Measurements from ENCODE around the gene AMPD1.
A peak's percentile ranks its signal among the peaks of the same experiment; 100 is the strongest.

AMPD1 gene

DNA sequence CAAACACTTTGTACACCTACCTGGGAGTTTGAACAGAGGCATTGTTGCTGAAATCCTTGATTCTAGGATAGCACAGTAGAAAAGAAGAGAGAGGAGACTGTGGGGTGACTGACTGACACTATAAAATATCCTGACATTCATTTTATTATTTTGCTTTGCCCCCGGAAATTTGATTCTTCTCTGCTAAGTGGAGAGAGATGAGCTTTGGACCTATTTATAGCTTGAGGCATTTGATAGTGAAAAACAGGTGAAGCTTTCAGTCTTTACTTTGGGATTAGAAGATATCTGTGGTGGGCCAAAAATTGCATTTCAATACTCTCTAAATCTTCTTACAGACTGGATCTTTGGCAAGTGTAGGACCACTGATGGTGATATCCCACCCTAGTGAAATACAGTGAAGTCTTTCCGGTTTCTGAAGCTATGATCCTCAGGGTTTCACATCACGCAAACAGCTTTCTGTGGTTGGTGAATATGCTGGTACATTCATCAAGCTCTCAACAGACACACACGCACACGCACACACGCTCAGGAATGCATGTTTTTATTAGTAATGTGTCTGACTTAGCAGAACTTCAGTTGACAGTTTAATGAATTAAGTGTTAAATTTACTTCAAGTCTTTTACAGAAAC, at the start of gene AMPD1:
Gene AMPD1 (minus strand): TSS at position 117 of the 629 bp plus-strand sequence. CDS start 75 bp downstream, at position 42.
- DNase-seq (ENCODE audit: low read depth in 2 of 2): no peak

DNA sequence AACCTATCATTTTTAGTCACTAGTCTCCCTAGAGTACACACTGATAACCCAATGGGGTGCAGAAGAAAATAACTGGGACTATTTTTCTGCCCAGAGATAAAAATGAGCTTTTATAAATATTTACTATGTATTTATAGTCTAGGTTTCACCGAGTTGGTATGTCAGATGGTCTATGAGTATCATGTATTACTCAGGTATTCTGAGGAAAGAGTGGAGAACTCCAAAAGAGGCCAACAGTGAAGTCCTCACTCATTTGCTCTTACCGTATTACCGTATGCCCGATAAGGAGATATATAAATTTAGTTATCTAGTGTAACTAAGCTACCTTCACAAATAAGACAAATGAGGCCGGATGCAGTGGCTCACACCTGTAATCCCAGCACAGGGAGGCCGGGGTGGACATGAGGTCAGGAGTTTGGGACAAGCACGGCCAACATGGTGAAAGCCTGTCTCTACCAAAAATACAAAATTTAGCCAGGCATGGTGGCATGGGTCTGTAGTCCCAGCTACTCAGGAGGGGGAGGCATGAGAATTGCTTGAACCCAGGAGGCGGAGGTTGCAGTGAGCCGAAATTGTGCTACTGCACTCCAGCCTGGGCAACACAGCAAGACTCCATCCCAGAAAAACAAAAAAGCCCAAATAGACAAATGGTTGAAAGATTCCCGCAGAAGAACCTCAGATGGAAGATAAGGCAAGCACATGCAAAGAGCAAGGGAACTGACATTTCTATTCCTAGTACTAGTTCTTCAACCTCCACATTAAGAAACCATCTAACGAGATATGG, 46.8 kb upstream of the AMPD1 start:
- DNase-seq (ENCODE audit: low read depth in 2 of 2): no peak

GRCh38 chr1:114740331-114740730, 45.0 kb upstream of the AMPD1 start:
- no peak for DNase-seq (ENCODE audit: low read depth in 2 of 2)

DNA sequence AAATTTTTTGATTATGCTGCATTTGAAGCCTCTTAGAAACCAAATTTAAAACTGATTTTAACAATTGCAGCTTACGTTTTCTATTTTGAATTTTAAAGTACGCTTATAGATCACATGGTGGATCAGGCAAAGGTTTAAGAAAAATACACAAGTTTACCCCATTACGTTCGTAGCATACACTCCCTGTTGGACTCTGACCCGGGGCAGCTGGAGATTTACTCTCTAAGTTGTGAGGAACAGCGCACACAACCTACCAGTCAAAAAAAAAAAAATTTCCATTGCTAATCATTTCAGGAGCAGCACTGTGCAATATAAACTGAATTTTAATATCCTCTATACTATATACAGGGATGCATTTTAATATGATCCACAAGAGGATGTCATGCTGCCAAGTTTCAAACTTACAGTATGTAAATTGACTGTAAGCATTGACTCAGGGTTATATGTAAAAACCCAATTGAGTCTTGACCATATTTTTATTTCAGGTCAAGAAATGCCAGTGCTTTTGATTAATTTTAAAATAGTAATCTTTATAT, 42.0 kb upstream of the AMPD1 start:
- DNase-seq (ENCODE audit: low read depth in 2 of 2): no peak

DNA sequence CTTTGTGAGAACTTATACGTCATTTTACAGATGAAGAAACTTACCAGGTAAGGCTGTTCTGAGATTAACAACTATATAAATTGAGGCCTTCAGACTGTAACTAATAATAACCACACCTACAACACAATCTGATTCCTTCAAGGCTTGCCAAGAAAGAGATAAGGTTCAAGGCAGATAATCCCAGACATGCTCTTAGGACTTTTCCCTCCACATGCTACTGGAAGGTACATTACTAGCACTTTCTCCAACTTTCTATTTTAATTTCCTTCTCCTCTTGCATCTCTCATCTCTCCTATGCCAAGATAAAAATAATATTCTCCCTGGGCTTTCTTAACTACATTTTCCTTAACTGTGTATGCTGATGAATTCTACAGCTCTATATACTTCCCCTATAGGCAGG, 40.1 kb upstream of the AMPD1 start:
- DNase-seq (ENCODE audit: low read depth in 2 of 2): no peak

DNA sequence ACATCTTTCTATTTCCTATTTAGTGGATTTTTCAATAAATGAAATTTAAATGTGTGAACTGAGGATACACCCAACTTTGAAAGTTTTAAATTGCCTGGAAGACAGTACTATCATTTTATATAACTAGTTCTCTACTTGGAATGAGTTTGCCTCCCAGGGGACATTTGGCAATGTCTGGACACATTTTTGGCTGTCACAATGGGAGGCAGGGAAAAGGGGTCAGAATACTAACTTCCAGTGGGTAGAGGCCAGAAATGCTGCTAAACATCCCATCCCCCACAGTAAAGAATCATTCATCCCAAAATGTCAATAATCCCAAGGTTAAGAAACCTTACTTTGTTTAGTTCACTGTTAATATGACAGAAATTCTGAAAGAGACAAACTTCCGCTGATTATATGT, 34.4 kb upstream of the AMPD1 start:
- no peak for DNase-seq (ENCODE audit: low read depth in 2 of 2)

DNA sequence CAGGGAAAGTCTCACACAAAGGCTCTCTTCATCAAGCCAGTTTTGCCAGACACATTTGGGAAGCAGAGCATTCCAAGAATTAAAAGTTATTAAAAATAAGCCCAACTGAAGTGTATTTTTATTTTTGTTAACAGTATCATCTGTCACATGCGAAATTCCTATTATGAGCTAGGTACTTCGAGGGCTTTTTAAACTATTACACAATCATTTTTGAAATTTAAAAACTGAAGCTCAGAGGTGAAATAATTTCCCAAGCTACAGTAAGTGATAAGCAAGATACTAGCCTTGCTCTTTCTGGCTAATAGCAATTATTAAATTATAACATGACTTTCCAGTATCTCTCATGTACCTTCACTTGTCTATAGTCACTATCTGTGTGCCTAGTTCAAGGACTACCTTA, 33.2 kb upstream of the AMPD1 start:
- no peak for DNase-seq (ENCODE audit: low read depth in 2 of 2)

DNA sequence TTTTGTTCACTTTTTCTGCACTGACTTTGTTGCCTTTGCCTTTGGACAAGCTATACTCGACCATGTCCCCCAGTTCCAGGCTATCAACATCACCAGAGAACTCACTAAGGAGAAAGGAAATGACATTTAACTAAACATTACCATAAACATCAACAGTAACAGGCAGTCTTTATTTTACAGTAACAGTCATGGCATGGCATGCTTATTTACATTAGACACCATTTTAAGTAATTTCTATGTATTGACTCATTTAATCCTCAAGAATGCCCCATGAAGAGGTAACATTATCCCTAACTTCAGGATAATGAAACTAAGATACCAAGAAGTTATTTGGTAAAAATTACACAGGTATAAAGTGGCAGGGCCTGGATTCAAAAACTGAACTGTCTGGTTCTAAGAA, 29.9 kb upstream of the AMPD1 start:
- DNase-seq (ENCODE audit: low read depth in 2 of 2): no peak

GRCh38 chr1:114723915-114724314, 28.6 kb upstream of the AMPD1 start:
- DNase-seq (ENCODE audit: low read depth in 2 of 2): no peak

DNA sequence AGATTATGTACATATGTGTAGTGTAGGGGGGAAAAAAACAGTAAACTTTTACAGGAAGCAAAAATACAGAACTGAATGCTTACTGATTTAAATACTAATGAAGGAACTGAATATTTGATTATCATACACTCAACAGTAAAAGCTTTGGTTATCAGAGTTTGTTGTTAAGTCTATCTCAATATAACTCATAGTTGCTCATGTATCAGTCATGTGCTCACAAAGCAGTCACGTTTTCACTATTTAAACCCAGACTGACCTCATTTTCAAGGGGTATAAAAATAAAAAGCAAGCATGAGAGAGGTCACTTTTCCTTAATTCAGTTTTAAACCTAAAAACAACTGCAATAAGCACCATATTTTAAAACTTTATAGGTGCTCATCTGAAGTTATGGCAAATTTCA, 28.1 kb upstream of the AMPD1 start:
- no peak for DNase-seq (ENCODE audit: low read depth in 2 of 2)

- DNase-seq (ENCODE audit: low read depth in 2 of 2): no peak
Measured at GRCh38 chr1:114720492-114720891, 25.1 kb upstream of the AMPD1 start.

DNA sequence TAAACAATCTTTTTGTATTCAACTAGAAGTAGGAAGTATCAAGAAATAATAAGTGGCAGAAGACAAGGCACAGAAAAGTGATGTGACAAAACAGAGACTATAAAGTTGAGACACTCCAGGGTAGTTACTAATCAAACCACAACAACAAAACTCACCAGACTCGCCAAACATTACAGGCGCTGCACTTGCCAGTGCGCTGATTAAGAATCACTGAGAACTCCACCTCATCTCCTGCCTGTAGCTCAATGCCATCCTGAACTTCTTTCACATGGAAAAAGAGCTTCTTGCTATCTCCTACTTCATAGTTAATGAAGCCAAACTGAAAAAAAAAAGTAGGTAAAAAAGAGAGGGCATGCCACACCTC, 24.1 kb upstream of the AMPD1 start:
- no peak for DNase-seq (ENCODE audit: low read depth in 2 of 2)

DNA sequence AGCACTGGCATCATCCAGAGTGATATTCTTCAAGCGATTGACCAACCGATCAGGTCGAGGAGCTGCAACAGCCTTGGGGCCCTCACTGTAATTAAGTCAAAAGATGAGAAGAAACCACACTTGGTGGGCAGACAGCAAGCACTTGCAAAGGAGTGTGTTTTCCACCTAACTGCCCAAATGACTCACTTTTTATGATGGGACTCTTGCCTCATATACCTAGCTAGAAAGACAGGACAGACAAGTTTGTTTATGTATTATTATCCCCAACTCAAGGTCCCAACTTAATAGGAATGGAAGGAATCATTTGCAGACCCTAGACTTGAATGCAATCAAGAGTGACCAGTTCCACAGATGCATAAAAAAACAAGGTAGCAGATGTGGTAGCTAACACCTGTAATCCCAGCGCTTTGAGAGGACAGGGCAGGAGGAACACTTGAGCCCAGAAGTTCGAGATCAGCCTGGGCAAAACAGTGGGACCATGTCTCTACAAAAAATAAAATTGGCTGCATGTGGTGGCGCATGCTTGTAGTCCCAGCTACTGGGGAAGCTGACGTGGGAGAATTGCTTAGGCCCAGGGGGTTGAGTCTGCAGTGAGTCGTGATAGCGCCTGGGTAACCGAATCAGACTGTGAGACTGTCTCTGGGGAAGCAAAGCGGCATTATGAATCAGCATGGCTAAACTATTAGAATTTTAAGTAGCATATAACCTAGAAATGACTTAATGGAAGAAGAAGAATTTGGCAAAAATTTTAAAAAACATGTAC, 23.5 kb upstream of the AMPD1 start:
- peak in 1 of 2 experiments; percentile 8 for DNase-seq (ENCODE audit: low read depth in 2 of 2)

DNA sequence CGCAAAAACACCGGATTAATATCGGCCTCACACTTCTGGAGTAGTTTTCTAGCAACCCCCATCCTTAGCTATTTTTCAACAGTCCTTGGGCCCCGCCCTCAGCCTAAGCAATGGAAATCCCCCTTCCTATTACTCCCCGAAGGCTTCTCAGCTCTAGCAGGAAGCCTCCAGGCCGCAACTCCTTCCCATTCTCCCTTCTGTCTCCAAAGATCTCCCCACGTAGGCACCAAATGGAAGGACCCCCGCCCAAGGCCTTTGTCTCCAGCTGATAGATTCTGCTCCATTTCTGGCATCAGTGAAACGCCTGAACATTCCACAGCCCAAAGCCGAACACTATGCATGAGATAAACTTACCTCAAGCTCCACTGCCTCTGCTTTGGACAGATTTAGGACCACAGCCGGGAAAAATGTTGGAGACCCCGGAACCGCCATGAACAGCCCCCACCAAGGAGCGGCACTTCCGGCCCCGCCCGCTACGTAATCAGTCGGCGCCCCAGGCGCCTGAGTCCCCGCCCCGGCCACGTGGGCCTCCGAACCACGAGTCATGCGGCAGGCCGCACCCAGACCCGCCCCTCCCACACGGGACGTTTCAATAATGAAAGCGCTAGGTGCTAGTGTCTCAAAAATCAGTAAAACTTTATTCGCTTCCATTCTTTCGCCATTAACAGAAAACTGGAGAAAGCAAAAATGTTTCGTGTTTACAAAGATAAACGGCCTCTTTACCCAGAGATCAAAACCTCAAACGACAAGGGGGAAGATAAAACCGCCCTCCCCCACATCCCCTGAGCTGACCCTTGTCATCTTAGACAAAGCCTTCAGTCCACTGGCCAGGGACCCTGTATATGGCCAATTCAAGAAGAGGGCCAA, 21.2 kb upstream of the AMPD1 start, which contains the start of gene NRAS:
Gene NRAS (minus strand): TSS at position 468 of the 867 bp plus-strand sequence. CDS start 611 bp downstream, outside the sequence.
- DNase-seq (ENCODE audit: low read depth in 2 of 2): peak; percentile 90 to 95

DNA sequence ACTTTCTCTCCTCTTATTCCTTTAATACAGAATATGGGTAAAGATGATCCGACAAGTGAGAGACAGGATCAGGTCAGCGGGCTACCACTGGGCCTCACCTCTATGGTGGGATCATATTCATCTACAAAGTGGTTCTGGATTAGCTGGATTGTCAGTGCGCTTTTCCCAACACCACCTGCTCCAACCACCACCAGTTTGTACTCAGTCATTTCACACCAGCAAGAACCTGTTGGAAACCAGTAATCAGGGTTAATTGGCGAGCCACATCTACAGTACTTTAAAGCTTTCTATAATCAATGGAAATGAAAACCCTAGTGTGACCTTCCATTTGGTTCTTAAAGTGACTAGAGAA, 20.6 kb upstream of the AMPD1 start:
- no peak for DNase-seq (ENCODE audit: low read depth in 2 of 2)

- DNase-seq (ENCODE audit: low read depth in 2 of 2): no peak
Measured at GRCh38 chr1:114712977-114713376, 17.6 kb upstream of the AMPD1 start.

DNA sequence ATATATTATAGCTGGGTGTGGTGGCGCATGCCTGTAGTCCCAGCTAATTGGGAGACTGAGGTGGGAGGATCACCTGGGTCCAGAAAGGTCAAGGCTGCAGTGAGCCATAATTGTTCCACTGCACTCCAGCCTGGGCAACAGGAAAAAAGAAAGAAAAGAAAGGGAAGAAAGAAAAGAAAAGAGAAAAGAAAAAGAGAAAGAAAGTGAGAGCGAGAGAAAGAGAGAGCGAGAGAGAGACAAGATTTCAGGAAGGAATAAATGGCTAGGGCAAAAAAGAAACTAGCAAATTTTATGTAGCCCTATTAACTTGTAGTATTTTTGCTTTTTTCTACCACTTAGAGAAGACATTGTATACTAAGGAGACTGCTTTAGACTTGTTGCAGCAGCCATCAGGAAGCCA, 15.0 kb upstream of the AMPD1 start:
- no peak for DNase-seq (ENCODE audit: low read depth in 2 of 2)

DNA sequence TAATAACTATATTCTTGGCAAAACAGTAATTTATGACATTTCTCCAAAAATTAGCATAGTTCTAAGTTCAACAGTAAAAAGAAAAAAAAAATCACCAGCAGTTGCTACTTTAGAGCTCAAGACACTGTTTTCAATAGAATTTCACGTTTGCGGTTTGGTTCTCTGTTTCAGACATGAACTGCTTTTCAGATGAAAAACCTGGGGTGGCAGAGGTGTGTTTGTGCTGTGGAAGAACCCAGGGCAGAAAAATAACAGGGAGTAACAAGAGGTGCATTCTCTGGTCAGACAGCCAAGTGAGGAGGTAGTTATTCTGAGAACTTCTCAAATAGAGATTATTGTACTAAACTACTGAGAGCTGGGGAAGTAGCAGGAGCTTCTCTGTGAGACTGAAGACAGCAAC, 12.3 kb upstream of the AMPD1 start:
- no peak for DNase-seq (ENCODE audit: low read depth in 2 of 2)

- no peak for DNase-seq (ENCODE audit: low read depth in 2 of 2)
Measured at GRCh38 chr1:114703242-114703641, 7.9 kb upstream of the AMPD1 start.

DNA sequence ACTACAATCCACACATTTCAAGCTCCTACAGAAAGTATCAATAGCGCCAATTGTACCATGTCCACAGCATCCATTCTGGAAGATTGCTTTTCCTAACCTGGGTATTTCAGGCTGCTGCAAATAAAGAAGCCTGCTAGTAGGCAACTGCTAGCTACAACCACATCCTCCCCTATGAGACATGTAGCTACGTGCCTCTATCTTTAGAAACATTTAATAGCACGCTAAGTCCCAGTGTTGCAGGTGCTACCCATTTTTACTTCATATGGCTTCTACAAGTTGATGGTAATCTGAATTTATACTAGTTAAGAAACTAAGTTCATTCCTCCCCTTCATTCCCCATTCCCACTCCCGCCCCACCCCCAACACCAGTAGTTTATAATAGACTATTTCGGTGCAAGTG, 7.4 kb upstream of the AMPD1 start:
- no peak for DNase-seq (ENCODE audit: low read depth in 2 of 2)

DNA sequence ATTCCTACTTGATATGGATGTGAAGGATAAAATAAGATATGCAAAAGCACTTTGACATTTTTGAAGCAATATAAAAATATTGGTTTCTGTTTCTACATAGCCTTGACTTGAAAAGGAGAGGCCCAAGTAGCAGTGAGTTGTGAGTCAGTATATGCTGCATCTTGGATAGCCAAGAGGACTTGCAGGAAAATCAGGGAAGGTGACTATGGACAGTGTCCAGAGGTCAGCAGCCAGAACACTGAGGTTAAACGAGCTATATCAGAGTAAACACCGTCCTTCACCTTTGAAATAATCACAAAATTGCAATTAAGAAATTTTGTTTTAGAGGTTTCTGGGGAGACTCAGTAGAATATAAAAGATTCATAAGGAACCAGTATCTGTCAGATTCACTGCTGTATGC, 6.6 kb upstream of the AMPD1 start:
- DNase-seq (ENCODE audit: low read depth in 2 of 2): no peak
